Measurements from ENCODE around the gene TLE2.

TLE2 gene

DNA sequence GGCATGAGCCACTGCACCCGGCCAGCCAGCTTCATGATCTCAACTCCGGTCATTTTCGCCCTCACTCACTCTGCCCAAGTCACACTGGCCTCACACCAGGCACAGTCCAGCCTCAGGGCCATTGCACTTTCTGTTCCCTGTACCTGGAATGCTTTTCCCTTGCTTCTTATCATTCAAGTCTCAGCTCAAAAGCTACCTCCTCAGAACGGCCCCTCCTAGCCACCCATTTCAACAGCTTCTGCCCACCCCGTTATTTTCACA is 2.5 kb upstream of the TLE2 start:
- Mint-ChIP-seq H3K36me3 (ENCODE audit: low read depth) (no peaks in the 10 kb centered on the region), H3K27ac (peak overlapping the region in 2 of 3 experiments; percentile 2 to 48), H3K4me1 (peaks cover 24% of the 10 kb centered on the region), H3K27me3 (ENCODE audit: low read depth) (peaks cover 67% of the 10 kb centered on the region), H3K9me3 (peaks cover 3% of the 10 kb centered on the region), H3K4me3 (peak overlapping the region; percentile 46 to 71 (median 69))
- TF ChIP-seq, protein P1, sequence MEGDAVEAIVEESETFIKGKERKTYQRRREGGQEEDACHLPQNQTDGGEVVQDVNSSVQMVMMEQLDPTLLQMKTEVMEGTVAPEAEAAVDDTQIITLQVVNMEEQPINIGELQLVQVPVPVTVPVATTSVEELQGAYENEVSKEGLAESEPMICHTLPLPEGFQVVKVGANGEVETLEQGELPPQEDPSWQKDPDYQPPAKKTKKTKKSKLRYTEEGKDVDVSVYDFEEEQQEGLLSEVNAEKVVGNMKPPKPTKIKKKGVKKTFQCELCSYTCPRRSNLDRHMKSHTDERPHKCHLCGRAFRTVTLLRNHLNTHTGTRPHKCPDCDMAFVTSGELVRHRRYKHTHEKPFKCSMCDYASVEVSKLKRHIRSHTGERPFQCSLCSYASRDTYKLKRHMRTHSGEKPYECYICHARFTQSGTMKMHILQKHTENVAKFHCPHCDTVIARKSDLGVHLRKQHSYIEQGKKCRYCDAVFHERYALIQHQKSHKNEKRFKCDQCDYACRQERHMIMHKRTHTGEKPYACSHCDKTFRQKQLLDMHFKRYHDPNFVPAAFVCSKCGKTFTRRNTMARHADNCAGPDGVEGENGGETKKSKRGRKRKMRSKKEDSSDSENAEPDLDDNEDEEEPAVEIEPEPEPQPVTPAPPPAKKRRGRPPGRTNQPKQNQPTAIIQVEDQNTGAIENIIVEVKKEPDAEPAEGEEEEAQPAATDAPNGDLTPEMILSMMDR (IDR thresholded peaks at IDR 0.05; ENCODE audit: unreplicated experiment in 3 of 3) = no peak

DNA sequence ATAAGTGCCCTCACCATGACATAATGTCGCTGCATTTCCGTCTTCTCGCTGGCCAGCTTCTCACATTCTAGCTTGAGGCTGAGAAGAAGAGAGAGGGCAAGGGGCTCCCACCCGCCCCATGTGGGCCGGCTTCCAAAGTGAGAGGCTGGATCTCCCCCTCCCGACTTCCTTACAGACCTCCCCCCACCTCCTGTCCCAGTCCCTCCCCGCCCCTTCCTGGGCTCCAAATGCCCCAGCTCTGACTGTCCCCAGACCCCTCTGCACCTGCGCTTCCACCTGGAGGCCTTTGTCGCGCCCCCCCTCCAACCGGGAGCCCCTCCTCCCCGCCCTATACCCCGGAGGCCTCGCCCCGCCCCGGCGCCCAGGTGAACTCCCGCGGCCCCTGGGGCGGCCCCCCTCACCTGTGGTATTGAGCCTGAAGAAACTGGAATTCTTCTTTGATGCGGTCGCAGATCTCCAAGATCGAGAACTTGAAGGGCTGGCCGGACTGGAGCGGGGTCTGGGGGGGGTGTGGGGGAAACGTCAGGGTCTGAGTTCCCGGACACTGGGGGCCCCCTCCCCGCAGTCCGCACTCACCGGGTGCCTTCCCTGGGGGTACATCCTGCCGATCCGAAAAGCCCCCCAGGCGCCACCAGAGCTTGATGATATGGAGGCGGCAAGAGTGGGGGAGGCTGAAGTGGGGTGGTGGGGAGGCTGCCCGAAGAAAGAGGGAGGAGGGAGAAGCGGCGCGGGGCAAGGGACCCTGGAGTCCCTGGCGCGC is 595 bp downstream of the TLE2 start:
- TF ChIP-seq, protein P1 (IDR thresholded peaks at IDR 0.05; ENCODE audit: unreplicated experiment in 3 of 3) = no peak
- Mint-ChIP-seq H3K27ac (peak overlapping the region in 1 of 3 experiments; percentile 37), H3K36me3 (ENCODE audit: low read depth) (no peaks in the 10 kb centered on the region), H3K4me1 (peaks cover 5% of the 10 kb centered on the region), H3K27me3 (ENCODE audit: low read depth) (peaks cover 77% of the 10 kb centered on the region), H3K4me3 (peak overlapping the region; percentile 75 to 84 (median 83)), H3K9me3 (peaks cover 3% of the 10 kb centered on the region)

DNA sequence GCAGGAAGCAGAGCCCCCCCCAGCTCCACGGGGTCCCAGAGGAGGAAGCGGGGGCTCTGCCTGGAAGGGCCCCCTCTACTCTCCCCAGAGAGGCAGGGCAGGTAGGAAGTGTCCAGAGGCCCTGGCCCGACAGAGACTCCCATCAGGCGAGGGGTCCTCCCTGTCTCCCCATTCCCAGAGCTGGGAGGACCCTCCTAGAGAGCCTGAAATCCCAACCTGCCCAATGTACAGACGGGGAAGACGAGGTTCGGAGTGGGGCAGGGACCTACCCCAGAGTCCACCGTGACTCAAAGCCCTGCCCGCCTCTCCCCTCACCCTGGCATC is 1.1 kb downstream of the TLE2 start:
- H3K4me1 Mint-ChIP-seq = peaks cover 5% of the 10 kb centered on the region
- TF ChIP-seq, protein P1 (IDR thresholded peaks at IDR 0.05; ENCODE audit: unreplicated experiment in 3 of 3) = no peak
- no peaks in the 10 kb centered on the region for H3K36me3 Mint-ChIP-seq (ENCODE audit: low read depth)
- H3K27me3 Mint-ChIP-seq (ENCODE audit: low read depth) = peaks cover 77% of the 10 kb centered on the region
- peak overlapping the region in 2 of 3 experiments; percentile 37 to 44 for H3K27ac Mint-ChIP-seq
- peaks cover 3% of the 10 kb centered on the region for H3K9me3 Mint-ChIP-seq
- peak overlapping the region; percentile 75 to 84 (median 83) for H3K4me3 Mint-ChIP-seq

DNA sequence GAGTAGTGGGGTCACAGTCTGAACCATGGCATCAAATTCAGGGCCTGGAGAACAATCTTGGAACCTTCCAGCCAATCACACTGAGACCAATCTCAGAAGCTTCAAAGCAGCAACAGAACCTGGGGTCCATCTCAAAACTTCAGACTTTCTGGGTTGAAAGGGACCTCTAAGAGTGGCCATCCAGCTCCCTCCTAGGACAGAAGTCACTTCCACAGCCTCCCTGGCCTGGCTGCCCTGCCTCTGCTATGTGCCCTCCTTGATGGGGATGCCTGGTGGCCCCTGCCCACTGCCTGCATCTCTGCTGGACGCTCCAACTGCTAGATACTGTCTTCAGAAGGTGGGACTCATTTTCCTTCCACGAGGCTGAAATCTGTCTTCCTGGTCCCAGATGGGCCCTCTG is 1.8 kb downstream of the TLE2 start:
- H3K27ac Mint-ChIP-seq = peak overlapping the region in 1 of 3 experiments; percentile 44
- peaks cover 77% of the 10 kb centered on the region for H3K27me3 Mint-ChIP-seq (ENCODE audit: low read depth)
- no peaks in the 10 kb centered on the region for H3K36me3 Mint-ChIP-seq (ENCODE audit: low read depth)
- H3K4me1 Mint-ChIP-seq = peaks cover 5% of the 10 kb centered on the region
- H3K9me3 Mint-ChIP-seq = peaks cover 3% of the 10 kb centered on the region
- TF ChIP-seq, protein P1 (IDR thresholded peaks at IDR 0.05; ENCODE audit: unreplicated experiment in 3 of 3) = no peak
- peak overlapping the region; percentile 75 to 84 (median 83) for H3K4me3 Mint-ChIP-seq

DNA sequence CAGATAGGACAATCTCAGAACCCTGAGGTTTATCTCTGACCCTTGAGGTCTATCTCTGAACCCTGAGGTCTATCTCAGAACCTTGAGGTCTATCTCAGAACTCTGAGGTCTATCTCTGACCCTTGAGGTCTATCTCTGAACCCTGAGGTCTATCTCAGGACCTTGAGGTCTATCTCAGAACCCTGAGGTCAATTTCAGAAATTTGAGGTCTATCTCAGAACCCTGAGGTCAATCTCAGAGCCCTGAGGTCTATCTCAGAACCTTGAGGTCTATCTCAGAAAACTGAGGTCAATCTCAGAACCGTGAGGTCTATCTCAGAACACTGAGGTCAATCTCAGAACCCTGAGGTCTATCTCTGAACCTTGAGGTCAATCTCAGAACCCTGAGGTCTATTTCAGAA is 2.3 kb downstream of the TLE2 start:
- Mint-ChIP-seq H3K4me3 (no peak overlapping the region), H3K27me3 (ENCODE audit: low read depth) (peaks cover 71% of the 10 kb centered on the region), H3K4me1 (peaks cover 5% of the 10 kb centered on the region), H3K27ac (no peak overlapping the region), H3K36me3 (ENCODE audit: low read depth) (no peaks in the 10 kb centered on the region), H3K9me3 (peaks cover 3% of the 10 kb centered on the region)
- TF ChIP-seq, protein P1 (IDR thresholded peaks at IDR 0.05; ENCODE audit: unreplicated experiment in 3 of 3) = no peak

DNA sequence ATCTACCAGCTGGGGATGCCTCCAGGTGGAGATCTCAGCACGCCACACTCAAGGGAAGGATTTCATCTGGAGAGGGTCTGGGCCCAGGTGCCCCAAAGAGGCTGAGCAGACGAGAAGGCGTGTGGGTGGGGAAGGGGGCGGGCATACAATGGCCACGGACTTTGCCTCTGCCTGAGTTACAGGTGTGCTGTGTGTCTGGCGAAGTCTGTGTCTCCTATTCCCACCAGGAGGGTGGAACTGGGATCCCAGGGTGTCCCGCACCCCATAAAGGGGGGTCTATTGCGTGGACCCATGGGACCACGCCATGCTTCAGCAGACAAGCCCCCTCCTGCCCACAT is 3.6 kb downstream of the TLE2 start:
- H3K27ac Mint-ChIP-seq = no peak overlapping the region
- peaks cover 59% of the 10 kb centered on the region for H3K27me3 Mint-ChIP-seq (ENCODE audit: low read depth)
- H3K4me1 Mint-ChIP-seq = peaks cover 5% of the 10 kb centered on the region

More for the DNA sequence above, 3.6 kb downstream of the TLE2 start:
- Mint-ChIP-seq H3K9me3 (no peaks in the 10 kb centered on the region), H3K4me3 (peak overlapping the region in 2 of 3 experiments; percentile 51 to 57), H3K36me3 (ENCODE audit: low read depth) (no peaks in the 10 kb centered on the region)
- TF ChIP-seq, protein P1 (IDR thresholded peaks at IDR 0.05; ENCODE audit: unreplicated experiment in 3 of 3) = no peak

Data from nephron (organoid).